H9 (cell line): Measurements from ENCODE around the gene DIAPH3. TPM values are rescaled to one million over a fixed set of nuclear protein-coding genes. Genes with fewer than 3 reads are reported as not detected.

Experiments used
- DNase-seq: peaks from one replicate; pipeline ENCODE4 v3.0.0-alpha.2; 2017
- H2AFZ ChIP-seq: one replicate; pipeline ENCODE4 v1.6.1; 2013; ENCODE audit warnings: mild to moderate bottlenecking, low read length, control low read depth, moderate library complexity
- H2AK5ac ChIP-seq: 2 replicates; pipeline ENCODE4 v1.6.1; 2013; ENCODE audit warnings: low read length, control low read depth, mixed read lengths; ENCODE audit not compliant: insufficient read length
- H2BK120ac ChIP-seq: one replicate; pipeline ENCODE4 v1.6.1; 2013; ENCODE audit warnings: low read depth, mild to moderate bottlenecking, low read length, control low read depth, inconsistent platforms; ENCODE audit not compliant: poor library complexity, severe bottlenecking
- H2BK12ac ChIP-seq: 2 replicates; pipeline ENCODE4 v1.6.1; 2013; ENCODE audit warnings: low read length, control low read depth, mixed read lengths, low read depth; ENCODE audit not compliant: insufficient read length
- H2BK15ac ChIP-seq: 2 replicates; pipeline ENCODE4 v1.6.1; 2013; ENCODE audit warnings: low read depth, low read length, control low read depth
- H2BK20ac ChIP-seq: one replicate; pipeline ENCODE4 v1.6.1; 2013; ENCODE audit warnings: low read depth, mild to moderate bottlenecking, low read length, control low read depth, inconsistent platforms; ENCODE audit not compliant: poor library complexity, severe bottlenecking
- H2BK5ac ChIP-seq: 2 replicates; pipeline ENCODE4 v1.6.1; 2013; ENCODE audit warnings: low read length, control low read depth, mixed read lengths; ENCODE audit not compliant: insufficient read length
- H3K14ac ChIP-seq: 2 replicates; pipeline ENCODE4 v1.6.1; 2013; ENCODE audit warnings: low read length, control low read depth; ENCODE audit not compliant: insufficient read depth
- H3K18ac ChIP-seq: 2 replicates; pipeline ENCODE4 v1.6.1; 2013; ENCODE audit warnings: low read depth, mild to moderate bottlenecking, mixed read lengths, low read length, control low read depth; ENCODE audit not compliant: insufficient read length
- H3K23ac ChIP-seq: 2 replicates; pipeline ENCODE4 v1.6.1; 2013; ENCODE audit warnings: low read length, control low read depth, mixed read lengths, low read depth; ENCODE audit not compliant: insufficient read length
- H3K23me2 ChIP-seq: 2 replicates; pipeline ENCODE4 v1.6.1; 2013; ENCODE audit warnings: low read depth, mild to moderate bottlenecking, mixed read lengths, low read length, control low read depth; ENCODE audit not compliant: insufficient read length, poor library complexity, severe bottlenecking
- H3K27ac ChIP-seq: 2 replicates; pipeline ENCODE4 v1.5.1; 2013; ENCODE audit warnings: low read length, control low read depth, mixed read lengths, low read depth; ENCODE audit not compliant: insufficient read length
- H3K27me3 ChIP-seq: 2 replicates; pipeline ENCODE4 v1.6.1; 2013; ENCODE audit warnings: low read length, control low read depth, inconsistent platforms; ENCODE audit not compliant: insufficient read depth
- H3K4ac ChIP-seq: 2 replicates; pipeline ENCODE4 v1.6.1; 2013; ENCODE audit warnings: low read depth, mild to moderate bottlenecking, control low read depth, inconsistent platforms, low read length, moderate library complexity
- H3K4me1 ChIP-seq: 2 replicates; pipeline ENCODE4 v1.6.1; 2013; ENCODE audit warnings: low read length, control low read depth, inconsistent platforms; ENCODE audit not compliant: insufficient read depth
- H3K4me2 ChIP-seq: 2 replicates; pipeline ENCODE4 v1.6.1; 2013; ENCODE audit warnings: low read length, control low read depth, mixed read lengths; ENCODE audit not compliant: insufficient read length, insufficient read depth
- H3K56ac ChIP-seq: 2 replicates; pipeline ENCODE4 v1.6.1; 2013; ENCODE audit warnings: low read depth, mild to moderate bottlenecking, mixed read lengths, low read length, control low read depth; ENCODE audit not compliant: insufficient read length
- H3K79me1 ChIP-seq: 2 replicates; pipeline ENCODE4 v1.6.1; 2013; ENCODE audit warnings: low read depth, mild to moderate bottlenecking, moderate library complexity, low read length, control low read depth, inconsistent platforms; ENCODE audit not compliant: insufficient read depth, poor library complexity, severe bottlenecking
- H3K79me2 ChIP-seq: 2 replicates; pipeline ENCODE4 v1.6.1; 2013; ENCODE audit warnings: low read length, control low read depth, inconsistent platforms; ENCODE audit not compliant: insufficient read depth
- H3K9ac ChIP-seq: 2 replicates; pipeline ENCODE4 v1.6.1; 2013; ENCODE audit warnings: low read length, control low read depth, mixed read lengths; ENCODE audit not compliant: insufficient read length; ENCODE audit errors: extremely low read depth
- H3K9me3 ChIP-seq: one replicate; pipeline ENCODE4 v1.6.1; 2013; ENCODE audit warnings: low read depth, low read length, inconsistent platforms; ENCODE audit not compliant: control insufficient read depth
- H3T11ph ChIP-seq: one replicate; pipeline ENCODE4 v1.6.1; 2013; ENCODE audit warnings: mild to moderate bottlenecking, low read length, control low read depth, inconsistent platforms
- H4K20me1 ChIP-seq: one replicate; pipeline ENCODE4 v1.6.1; 2013; ENCODE audit not compliant: control insufficient read depth, insufficient read length, insufficient read depth
- H4K5ac ChIP-seq: 2 replicates; pipeline ENCODE4 v1.6.1; 2013; ENCODE audit warnings: low read depth, mild to moderate bottlenecking, mixed read lengths, low read length, control low read depth; ENCODE audit not compliant: insufficient read length
- H4K8ac ChIP-seq: replicated peaks from 2 replicates; pipeline ENCODE4 v1.6.1; 2013; ENCODE audit warnings: low read length, control low read depth, mixed read lengths, low read depth; ENCODE audit not compliant: insufficient read length
- H4K91ac ChIP-seq: 2 replicates; pipeline ENCODE4 v1.6.1; 2013; ENCODE audit warnings: low read depth, mild to moderate bottlenecking, moderate library complexity, mixed read lengths, low read length, control low read depth; ENCODE audit not compliant: insufficient read length
- H3K27ac Mint-ChIP-seq, 3 experiments: 2 replicates in 2 of 3; 3 replicates in 1 of 3; pipeline ENCODE4 v1.8.0; 2020 to 2021; ENCODE audit warnings: mixed read lengths in 3 of 3, mild to moderate bottlenecking in 1 of 3, moderate library complexity in 1 of 3
- H3K27me3 Mint-ChIP-seq: 2 replicates; pipeline ENCODE4 v1.8.0; 2021; ENCODE audit warnings: low read depth, mild to moderate bottlenecking, moderate library complexity, mixed read lengths
- H3K36me3 Mint-ChIP-seq, 3 experiments: 2 replicates in 2 of 3; 3 replicates in 1 of 3; pipeline ENCODE4 v1.8.0; 2020 to 2021; ENCODE audit warnings: low read depth in 3 of 3, mixed read lengths in 3 of 3; ENCODE audit not compliant: insufficient read depth in 1 of 3
- H3K4me1 Mint-ChIP-seq, 2 experiments: 2 replicates each; pipeline ENCODE4 v1.8.0; 2020; ENCODE audit warnings: mixed read lengths in 2 of 2
- H3K4me3 Mint-ChIP-seq, 2 experiments: 2 replicates in 1 of 2; 3 replicates in 1 of 2; pipeline ENCODE4 v1.8.0; 2020 to 2021; ENCODE audit warnings: mild to moderate bottlenecking in 2 of 2, mixed read lengths in 2 of 2, moderate library complexity in 1 of 2
- H3K9me3 Mint-ChIP-seq, 2 experiments: 2 replicates in 1 of 2; 3 replicates in 1 of 2; pipeline ENCODE4 v1.8.0; 2020; ENCODE audit warnings: mild to moderate bottlenecking in 2 of 2, mixed read lengths in 2 of 2, moderate library complexity in 1 of 2
- WGBS: extraction: QIAGEN DNeasy Blood & Tissue Kit; methylation state at CpG from one replicate; pipeline ENCODE4 v1.1.7; 2013; ENCODE audit warnings: missing lambda C conversion rate, low lambda C conversion rate, mixed read lengths; ENCODE audit not compliant: insufficient read length; ENCODE audit errors: extremely low coverage; 5-methylcytosine and 5-hydroxymethylcytosine counted together
- total RNA-seq: library from RNA; stranded (reverse); gene quantifications from 2 replicates; pipeline ENCODE4 v1.2.1, GENCODE V29; 2021
- TF ChIP-seq, protein P1 (sequence below): fragments of 200-600 bp; sonication (generic); conservative IDR thresholded peaks from 3 replicates; pipeline ENCODE4 v1.8.0; 2021; ENCODE audit warnings: antibody characterized with exemption, mild to moderate bottlenecking

DIAPH3 gene
- total RNA-seq, 1 experiment from 2014 or later, result 23.1 TPM

- no peaks in the 10 kb centered on the region for H4K20me1 ChIP-seq
- no peak overlapping the region for H3K9ac ChIP-seq
- peaks cover 2% of the 10 kb centered on the region for H3K79me1 ChIP-seq
- Mint-ChIP-seq H3K4me3 (no peak overlapping the region), H3K36me3 (peaks cover 4 to 14% (median 8%) of the 10 kb centered on the region in 3 experiments; a peak in 5 of 7 replicates), H3K27ac (no peak overlapping the region; a peak in 1 of 7 replicates), H3K9me3 (no peaks in the 10 kb centered on the region), H3K27me3 (no peaks in the 10 kb centered on the region), H3K4me1 (peaks cover 17 to 22% of the 10 kb centered on the region in 2 experiments)
- no peak overlapping the region for H2BK120ac ChIP-seq
- no peak for DNase-seq
- no CpG with 5 or more reads among the region's 1 CpG for WGBS
- no peak overlapping the region for H3K27ac ChIP-seq
- no peaks in the 10 kb centered on the region for H3K79me2 ChIP-seq
- no peaks in the 10 kb centered on the region for H3K4me1 ChIP-seq
- H3K27me3 ChIP-seq, result no peaks in the 10 kb centered on the region
- no peak overlapping the region for H4K5ac ChIP-seq
- H3K56ac ChIP-seq, result no peak overlapping the region
- H3K9me3 ChIP-seq, result no peaks in the 10 kb centered on the region
- H3K18ac ChIP-seq, result no peak overlapping the region
- H3K23me2 ChIP-seq, result no peaks in the 10 kb centered on the region
- TF ChIP-seq, protein P1, sequence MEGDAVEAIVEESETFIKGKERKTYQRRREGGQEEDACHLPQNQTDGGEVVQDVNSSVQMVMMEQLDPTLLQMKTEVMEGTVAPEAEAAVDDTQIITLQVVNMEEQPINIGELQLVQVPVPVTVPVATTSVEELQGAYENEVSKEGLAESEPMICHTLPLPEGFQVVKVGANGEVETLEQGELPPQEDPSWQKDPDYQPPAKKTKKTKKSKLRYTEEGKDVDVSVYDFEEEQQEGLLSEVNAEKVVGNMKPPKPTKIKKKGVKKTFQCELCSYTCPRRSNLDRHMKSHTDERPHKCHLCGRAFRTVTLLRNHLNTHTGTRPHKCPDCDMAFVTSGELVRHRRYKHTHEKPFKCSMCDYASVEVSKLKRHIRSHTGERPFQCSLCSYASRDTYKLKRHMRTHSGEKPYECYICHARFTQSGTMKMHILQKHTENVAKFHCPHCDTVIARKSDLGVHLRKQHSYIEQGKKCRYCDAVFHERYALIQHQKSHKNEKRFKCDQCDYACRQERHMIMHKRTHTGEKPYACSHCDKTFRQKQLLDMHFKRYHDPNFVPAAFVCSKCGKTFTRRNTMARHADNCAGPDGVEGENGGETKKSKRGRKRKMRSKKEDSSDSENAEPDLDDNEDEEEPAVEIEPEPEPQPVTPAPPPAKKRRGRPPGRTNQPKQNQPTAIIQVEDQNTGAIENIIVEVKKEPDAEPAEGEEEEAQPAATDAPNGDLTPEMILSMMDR, result no peak
- no peak overlapping the region for H4K91ac ChIP-seq
- H2BK12ac ChIP-seq, result no peak overlapping the region
- no peak overlapping the region for H2AFZ ChIP-seq
- no peak overlapping the region for H2BK5ac ChIP-seq
- no peak overlapping the region for H3K14ac ChIP-seq
- no peak overlapping the region for H3K4me2 ChIP-seq
- H4K8ac ChIP-seq, result no peak overlapping the region
- no peak overlapping the region for H3T11ph ChIP-seq
- no peak overlapping the region for H2AK5ac ChIP-seq
- no peak overlapping the region for H2BK15ac ChIP-seq
- H3K23ac ChIP-seq, result no peak overlapping the region
- H3K4ac ChIP-seq, result no peak overlapping the region
- H2BK20ac ChIP-seq, result no peak overlapping the region
These were observed 127.9 kb downstream of the DIAPH3 start for GRCh38 chr13:60035874-60036273.
